Epithelial cell of esophagus (primary cell): ENCODE data around the gene RBM33.

Experiments
- DNase-seq: peaks from one replicate; pipeline ENCODE4 v3.0.0; 2010; ENCODE audit warnings: low read depth
- H3K4me3 ChIP-seq: 2 replicates; pipeline ENCODE4 v1.5.1; 2011; ENCODE audit warnings: mild to moderate bottlenecking, low read length, control low read depth
- TF ChIP-seq, protein P1 (sequence below): IDR thresholded peaks from 2 replicates; pipeline ENCODE4 v1.5.1; 2011; ENCODE audit warnings: low read depth, mild to moderate bottlenecking, low read length, control low read depth, inconsistent platforms; ENCODE audit not compliant: insufficient read depth; ENCODE audit errors: missing control alignments

The RBM33 gene

DNA sequence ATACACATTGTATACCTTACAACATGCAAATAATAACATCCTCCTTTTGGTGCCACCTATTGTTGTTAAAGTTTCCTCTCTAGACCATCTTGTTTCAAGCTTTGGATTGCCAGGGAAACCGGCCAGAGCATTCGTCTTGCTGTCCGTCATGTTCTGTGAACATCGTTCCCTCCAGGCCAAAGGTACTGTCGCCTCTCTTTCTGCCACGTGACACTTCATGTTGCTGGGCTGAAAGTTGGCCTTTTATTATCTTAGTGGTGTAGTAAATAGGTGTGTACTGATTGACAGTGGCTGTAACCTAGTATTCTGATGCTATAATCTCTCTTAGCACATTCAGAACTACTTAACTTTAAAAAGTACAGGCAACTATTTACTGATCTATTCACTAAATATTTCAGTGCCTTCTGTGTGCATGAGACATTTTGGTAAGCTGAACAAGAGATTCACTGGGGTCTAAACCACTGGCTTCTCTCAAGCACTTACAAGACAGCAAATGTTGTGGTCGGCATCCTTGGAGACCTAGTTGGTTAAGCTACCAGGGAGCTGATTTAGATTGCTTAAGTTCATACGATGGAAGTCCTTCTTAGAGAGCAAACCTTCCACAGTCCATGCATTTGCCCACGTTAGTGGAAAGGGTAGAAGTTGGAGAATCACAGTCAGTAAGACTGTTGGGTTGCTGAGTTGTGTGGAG, 115.4 kb downstream of the RBM33 start:
- TF ChIP-seq, protein P1, sequence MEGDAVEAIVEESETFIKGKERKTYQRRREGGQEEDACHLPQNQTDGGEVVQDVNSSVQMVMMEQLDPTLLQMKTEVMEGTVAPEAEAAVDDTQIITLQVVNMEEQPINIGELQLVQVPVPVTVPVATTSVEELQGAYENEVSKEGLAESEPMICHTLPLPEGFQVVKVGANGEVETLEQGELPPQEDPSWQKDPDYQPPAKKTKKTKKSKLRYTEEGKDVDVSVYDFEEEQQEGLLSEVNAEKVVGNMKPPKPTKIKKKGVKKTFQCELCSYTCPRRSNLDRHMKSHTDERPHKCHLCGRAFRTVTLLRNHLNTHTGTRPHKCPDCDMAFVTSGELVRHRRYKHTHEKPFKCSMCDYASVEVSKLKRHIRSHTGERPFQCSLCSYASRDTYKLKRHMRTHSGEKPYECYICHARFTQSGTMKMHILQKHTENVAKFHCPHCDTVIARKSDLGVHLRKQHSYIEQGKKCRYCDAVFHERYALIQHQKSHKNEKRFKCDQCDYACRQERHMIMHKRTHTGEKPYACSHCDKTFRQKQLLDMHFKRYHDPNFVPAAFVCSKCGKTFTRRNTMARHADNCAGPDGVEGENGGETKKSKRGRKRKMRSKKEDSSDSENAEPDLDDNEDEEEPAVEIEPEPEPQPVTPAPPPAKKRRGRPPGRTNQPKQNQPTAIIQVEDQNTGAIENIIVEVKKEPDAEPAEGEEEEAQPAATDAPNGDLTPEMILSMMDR, result no peak
- DNase-seq, result no peak
- no peak overlapping the region for H3K4me3 ChIP-seq

DNA sequence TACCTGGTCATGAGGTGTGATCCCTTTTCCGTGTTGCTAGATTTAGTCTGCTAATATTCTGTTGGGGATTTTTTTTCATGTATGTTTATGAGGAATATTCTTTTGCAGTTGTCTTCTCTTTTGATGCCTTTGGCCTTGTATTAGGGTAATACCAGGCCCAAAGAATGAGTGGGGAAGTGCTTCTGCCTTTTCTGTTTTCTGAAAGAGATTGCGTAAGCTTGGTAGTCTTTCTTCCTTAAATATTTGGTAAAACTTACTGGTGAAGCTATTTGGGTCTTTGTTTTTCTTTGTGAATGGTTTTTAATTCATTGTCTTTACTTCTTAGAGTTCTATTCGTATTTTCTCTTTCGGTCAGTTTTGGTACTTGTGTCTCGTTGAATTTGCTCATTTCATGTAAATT, 116.7 kb downstream of the RBM33 start:
- TF ChIP-seq, protein P1, result no peak
- no peak overlapping the region for H3K4me3 ChIP-seq
- no peak for DNase-seq

DNA sequence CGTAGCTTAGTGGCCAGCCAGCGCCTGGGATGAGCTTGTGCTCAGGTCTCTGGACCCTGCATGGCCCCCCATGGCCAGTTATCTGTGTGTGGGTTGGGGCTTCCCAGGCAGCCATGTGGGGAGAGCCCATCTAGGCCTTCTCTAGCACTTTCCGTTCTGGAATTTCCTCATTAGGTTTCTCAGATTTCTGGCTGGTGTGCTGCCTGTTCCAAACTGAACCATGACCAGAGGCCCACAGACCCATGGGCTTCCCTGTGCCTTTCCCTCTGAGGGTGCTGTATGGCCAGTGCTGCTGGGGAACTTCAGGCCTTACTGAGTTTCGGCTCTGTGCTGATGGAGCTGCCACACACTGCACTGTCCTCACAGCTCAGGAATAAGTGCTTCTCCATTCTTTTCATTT, 117.6 kb downstream of the RBM33 start:
- H3K4me3 ChIP-seq, result no peak overlapping the region
- no peak for DNase-seq
- TF ChIP-seq, protein P1, result no peak

DNA sequence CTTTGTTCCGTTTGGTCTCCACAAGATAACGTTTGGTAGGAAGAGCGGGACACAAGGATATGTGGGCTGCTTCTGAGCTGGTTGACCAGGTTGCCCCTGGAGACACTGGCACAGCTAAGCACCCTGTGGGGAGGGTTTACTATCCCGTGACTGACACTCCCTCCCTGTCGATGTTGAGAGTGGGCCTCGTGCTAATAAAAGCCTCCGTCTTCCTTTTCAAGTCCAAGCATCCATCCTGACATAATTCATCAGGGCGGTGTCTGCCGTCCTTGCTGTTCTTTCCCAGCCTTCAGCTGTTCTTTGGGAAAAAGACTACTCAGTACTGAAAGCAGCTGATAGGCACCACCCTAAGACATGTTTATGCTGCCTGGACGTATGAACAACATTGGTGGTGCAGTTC, 118.2 kb downstream of the RBM33 start:
- TF ChIP-seq, protein P1, result no peak
- H3K4me3 ChIP-seq, result no peak overlapping the region
- no peak for DNase-seq

DNA sequence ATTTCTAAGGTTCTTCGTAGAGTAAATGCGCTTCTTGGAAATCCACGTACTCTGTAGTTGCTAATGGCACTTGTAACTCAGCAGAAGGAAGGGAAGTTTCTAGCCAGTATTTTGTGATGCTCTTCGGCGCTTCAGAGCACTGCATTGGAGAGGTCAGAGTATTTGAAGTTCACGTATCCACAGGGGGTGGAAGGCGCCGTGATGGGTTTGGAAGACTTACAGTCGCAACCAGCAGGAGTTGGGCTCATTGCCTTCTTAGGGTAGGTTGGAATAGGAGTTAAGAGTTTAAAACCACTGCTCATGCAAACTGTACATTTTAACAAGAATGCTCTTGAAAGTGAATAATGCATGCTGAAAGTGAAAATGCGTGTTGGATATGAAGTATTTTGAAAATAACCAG, 118.7 kb downstream of the RBM33 start:
- H3K4me3 ChIP-seq, result no peak overlapping the region
- no peak for DNase-seq
- TF ChIP-seq, protein P1, result no peak

DNA sequence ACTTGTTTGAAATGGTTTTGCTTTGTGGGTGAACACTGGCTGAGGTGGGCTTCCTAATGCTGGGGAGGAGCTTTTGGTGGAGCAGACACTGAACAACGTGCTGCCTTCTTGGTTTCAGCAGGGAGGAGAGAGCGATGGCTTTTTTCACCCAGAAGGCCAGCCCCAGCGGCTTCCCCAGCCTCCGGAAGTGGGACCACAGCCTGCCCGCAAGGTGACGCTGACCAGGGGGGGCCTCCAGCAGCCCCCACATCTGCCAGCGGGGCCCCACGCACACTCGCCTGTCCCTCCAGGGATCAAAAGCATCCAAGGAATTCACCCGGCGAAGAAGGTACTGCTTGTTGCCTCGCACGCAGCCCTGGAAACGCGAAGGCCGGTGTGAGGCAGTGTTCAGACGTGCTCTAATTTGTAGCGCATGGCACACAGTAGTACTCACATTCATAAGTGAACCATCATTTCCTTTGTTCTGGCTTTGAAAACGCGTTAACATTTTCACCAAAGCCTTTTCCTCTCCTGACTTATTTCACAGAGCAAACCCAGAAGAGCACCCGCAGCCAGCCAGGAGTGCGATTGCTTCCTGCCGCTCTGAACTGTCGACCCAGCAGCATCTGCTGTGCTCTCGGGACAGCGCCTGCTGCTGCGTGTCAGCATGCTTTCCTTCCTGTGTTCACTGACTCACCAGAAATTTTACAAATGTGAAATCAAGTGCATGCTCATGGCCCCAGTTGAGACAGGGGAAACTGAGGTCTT, 119.4 kb downstream of the RBM33 start:
- H3K4me3 ChIP-seq, result no peak overlapping the region
- DNase-seq, result no peak
- TF ChIP-seq, protein P1, result no peak
